Tongue (tissue), 2 donors: Measurements from ENCODE around the gene CDKN2B-AS1. TPM values are rescaled to one million over a fixed set of nuclear protein-coding genes. Genes with fewer than 3 reads are reported as not detected.

Experiments used
- DNase-seq: peaks from one replicate; pipeline ENCODE4 v3.0.0-alpha.2; 2015
- total RNA-seq: library from RNA; depleted of rRNA; stranded (reverse); fragments of >200 nt; gene quantifications from one replicate; pipeline ENCODE4 v1.2.3, GENCODE V29; 2014

Gene CDKN2B-AS1
- total RNA-seq, 1 donor from 2014 or later: not detected

DNA sequence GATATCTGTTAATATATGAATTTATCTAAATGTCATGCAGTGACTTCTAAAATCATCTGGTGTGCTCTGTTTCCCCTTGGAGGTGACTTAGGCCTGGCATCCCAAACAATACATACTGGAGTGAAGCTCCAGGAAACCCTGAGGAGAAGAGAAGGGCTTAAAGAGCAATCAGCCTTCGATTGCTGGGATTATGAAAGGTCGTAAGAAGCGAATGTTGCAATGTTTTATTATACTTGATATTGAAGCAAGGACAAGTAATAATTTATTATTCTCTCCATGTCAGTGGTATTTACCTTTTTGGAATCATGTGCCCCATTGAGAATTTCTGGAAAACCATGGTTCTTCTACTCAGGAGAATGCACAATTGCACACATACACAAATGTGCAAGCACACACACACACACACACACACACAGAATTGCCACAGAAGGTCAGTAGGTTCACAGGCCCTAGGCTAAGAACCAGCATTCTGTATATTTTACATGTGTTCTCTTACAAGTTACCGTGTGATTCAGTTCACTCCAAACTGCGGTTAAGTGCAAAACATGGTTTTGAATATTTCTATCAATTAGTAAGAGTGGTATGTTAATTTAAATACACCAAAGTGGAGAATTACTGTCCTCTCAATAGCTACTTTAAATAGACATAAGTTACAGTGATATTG, 93.6 kb downstream of the CDKN2B-AS1 start:
- DNase-seq: no peak

DNA sequence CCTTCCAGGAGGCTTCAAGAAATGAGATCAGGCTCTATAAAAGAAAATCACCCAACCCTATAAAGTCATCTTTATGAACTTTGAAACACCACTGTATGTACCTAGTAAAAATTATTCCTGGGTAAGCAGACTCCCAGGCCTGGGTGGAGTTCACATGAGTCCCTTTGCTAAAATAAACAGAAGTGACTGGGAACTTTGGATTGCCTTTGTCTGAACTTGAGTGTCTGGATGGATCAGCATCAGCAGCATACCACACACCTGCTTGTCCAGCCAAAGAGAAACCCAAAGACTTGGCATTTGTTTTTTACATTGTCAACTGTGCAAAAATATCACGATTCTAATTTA, 94.1 kb downstream of the CDKN2B-AS1 start:
- no peak for DNase-seq

DNA sequence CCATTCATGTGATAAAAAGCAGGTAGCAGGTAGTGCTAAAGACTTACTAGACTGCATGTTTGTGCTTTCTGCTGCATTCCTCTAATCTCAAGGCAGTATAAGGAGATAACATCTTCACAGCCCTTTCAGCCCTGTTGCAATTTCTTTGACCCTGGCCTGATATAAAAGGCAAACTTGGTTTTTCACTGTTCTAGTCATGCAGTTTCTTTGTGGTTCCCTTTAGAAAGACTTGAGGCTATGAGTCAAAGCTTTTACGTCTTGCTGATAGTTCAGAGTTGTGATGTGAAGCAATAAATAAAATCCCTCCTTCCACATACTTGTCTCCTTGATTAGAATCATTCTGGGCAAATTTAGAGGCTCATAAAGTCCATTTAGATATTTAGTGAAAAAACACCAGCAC, 103.1 kb downstream of the CDKN2B-AS1 start:
- DNase-seq: no peak

DNA sequence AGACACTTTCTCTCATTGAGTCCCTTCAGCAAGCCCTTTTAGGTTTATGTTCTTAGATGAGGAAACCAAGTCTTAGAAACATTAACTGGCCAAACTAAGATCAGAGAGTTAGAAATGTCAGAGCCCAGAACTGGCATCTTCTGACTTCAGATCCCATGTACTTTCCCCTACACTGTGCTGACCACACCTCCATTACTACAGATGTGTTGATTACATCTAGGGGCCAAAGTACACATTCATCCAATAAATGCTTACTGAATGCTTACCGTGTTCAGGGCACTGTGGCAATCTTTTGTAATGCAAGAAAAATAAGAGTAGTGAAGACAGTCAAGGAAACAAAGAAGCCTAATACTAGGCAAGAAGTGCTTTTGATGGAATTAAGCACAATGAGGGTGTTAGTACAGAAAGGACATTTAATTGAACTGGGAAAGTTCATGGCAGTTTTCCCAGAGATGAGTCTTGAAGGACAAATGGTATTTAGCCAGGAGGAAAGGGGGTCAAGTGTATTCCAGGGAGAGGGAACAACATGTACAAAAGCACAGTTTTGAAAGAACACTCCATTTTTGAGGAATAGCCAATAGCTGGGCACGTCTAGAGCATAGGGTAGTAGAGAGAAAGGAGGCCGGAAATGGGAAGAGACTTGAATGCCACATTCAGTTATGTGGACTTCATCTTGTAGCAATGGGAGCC, 104.2 kb downstream of the CDKN2B-AS1 start:
- DNase-seq: no peak

DNA sequence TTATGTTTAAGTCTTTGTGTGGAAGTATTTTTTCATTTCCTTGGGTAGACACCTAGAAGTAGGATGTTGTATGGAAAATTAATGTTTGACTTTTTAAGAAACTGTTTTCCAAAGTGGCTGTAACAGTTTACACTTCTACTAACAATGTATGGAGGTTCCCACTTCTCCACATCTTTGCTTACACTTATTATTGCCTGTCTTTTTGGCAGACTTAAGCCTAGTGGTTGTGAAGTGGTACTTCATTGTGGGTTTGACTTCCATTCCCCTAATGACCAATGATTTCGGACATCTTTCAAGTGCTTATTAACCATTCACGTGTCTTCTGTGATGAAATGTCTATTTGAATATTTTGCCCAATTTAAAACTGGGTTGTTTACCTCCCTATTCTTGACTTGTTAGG, 106.0 kb downstream of the CDKN2B-AS1 start:
- DNase-seq: no peak

DNA sequence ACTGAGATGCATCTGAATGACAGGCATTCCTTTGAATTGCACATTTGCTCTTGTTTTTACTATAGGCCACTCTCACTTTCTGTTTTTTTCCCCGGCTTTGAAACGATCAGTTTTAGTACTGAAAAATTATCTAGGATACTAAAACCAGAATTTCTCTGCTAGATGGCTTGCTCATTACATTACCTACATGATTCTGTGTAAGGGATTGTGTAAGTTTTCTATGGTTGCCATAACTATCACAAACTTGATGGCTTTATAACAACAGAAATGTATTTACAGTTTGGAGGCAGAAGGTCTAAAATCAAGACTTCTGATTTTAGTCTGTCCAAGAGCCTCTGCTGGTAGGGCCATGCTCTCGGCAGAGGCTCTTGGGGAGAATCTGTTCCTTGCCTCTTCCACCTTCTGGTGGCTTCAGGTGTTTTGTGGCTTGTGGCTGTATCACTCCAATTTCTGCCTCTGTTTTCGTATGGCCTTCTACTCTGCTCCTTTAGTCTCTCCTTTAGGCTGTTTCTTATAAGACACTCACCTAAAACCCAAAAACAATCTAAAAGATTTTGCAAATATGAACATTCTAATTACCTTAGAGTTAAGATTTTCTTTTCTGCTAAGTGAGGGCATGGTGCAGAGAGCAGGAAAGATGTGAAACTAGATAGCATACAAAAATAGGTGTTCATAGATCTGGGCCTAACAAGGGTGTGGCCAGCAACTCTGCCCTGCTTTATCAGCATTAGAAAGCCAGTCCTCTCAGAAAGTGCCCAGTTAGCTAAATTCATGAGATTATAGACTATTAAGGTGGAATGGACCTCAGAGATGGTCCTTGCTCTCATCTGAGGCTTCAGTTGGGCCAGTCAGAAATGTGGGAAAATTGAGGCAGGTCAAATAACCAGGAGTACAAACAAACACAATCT, 107.8 kb downstream of the CDKN2B-AS1 start:
- DNase-seq: no peak

DNA sequence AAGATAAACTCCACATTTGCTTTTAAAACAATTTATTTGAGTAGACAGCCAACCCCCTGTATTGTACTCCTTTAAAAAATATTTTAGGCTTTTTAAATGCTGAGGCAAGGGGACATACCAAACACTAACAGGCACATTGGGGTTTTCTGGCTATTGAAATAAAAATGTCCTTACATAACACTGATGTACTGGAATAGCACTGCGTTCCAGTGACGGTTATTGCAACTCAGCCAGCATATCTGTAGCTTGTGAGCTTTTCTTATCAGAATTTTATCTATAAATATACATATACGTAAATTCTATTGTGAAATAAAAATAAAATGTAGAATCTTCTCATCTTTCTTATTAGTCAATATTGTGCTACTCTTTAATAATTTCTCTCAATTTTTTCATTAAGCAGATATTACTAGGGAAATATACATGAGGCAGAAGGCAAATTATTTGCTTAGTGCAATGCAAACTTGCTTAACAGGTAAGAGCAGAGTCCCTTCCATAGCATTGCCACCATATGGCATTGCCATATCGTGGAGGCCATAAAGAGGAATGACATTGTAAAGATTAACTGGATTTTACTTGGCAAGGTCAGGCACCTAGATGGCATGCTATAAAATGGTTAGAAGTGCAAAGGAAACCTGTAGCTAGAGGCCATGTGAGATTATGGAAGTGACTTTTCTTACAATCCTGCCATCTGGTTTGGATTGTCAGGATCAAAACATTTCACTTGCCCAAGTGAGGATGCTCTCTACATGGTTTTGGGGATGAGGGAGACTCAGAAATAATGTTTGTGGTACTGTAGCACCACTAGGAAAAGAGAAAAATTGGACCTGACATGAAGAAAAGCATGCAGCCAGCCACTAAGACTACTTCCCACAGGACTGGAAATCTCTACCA, 109.3 kb downstream of the CDKN2B-AS1 start:
- no peak for DNase-seq

DNA sequence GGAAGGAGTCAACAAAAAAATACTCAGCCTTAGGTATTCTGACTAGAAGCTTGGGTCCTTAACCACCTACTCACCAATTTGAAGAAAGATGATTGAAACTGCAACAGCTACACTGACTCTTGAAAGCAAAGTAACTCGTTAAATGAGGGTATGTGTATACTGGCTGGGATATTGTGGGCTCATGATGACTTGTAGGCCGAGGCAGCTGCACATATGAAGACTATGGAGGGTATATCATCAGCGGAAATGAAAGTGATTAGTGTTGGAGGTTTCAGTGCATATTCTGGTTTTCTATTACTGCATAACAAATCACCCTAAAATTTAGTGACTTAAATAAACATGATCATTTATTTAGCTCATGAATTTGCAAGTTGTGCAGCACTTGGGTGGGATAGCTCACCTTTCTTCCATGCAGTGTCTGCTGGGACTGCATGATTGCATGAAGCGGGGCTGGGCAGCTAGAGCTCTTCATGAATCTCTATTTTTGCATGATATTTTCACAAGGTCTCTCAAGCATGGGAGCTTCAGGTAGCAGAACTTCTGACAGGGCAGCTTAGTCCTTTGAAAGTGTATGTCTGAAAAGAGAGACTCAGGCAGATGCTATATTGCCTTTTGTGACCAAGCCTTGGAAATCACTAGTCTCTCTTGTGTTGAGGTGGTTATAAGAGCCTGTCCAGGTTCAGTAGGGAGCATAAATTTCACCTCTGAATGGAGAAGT, 110.6 kb downstream of the CDKN2B-AS1 start:
- no peak for DNase-seq

DNA sequence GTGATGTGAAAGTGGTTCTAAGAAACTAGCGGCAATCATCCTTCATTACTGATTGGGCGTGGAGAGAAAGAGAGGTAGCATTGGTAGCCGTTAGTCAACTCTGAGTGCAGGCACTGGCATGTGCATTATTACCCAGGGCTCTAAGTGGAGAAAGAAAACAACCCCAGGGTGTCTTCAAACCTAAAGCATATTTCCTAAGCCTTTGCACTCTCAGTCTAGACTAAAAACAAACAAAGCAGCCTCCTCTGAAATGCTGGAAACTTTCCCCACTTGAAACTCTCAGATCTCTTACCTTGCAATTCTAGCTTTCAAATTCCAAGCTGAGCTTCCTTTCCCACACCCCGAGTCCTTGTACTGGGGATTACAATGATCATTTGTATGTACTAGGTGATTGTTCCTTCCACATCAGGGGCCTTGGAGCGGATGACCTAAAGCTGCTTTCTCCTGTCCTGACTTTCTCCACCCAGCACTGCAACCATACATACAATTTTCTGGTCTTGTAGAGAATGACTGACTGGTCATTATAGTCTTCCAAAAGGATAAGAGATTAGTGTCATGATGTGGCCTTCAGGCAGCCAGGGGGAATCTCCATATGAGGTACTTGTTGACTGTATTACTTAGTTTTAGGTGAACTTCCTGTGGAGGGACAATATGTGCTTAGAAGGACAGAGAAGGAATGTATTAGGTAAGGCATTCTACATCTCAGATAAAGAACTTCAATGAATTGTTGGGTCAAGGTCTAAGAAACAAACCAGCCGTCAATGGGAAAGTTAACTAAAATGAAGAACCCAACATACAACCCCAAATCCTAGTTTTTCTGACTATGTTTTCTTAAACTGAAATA, 112.8 kb downstream of the CDKN2B-AS1 start:
- peak; percentile 18 for DNase-seq

DNA sequence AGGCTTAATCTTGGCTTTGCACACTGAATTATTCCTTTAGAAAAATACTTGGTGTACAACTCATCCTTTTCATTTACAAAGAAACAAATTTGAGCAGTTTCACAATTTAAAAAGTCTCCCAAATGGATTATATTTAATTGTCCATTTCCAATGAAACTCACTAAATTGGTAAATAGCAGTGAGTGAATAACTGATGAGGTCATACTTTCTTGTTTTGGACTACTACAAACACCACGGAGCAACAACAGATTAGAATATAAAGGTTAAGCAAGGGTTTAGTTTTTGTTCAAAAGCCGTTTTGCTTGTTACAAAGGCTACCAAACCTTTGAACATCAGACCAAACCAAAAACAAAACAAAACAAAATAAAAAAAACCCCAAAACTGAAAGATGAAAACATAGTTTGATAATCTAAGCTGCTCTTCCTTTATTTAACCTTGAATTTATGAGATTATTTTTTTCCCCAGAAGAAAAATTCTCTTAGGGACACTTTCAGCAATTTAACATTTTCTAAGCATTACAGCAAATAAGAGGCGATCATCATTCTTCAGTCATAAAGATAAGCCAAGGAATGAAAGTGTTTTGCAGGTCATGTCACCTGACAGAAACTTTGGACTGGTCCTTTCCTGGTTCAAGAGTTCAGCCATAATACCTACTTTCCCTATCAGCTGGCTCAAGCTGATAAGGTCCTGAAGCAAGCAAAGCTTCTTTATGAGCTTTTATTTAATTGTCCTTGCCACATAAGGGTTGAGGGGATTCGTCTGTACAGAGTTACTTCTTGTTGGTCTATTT, 114.2 kb downstream of the CDKN2B-AS1 start:
- DNase-seq: no peak

DNA sequence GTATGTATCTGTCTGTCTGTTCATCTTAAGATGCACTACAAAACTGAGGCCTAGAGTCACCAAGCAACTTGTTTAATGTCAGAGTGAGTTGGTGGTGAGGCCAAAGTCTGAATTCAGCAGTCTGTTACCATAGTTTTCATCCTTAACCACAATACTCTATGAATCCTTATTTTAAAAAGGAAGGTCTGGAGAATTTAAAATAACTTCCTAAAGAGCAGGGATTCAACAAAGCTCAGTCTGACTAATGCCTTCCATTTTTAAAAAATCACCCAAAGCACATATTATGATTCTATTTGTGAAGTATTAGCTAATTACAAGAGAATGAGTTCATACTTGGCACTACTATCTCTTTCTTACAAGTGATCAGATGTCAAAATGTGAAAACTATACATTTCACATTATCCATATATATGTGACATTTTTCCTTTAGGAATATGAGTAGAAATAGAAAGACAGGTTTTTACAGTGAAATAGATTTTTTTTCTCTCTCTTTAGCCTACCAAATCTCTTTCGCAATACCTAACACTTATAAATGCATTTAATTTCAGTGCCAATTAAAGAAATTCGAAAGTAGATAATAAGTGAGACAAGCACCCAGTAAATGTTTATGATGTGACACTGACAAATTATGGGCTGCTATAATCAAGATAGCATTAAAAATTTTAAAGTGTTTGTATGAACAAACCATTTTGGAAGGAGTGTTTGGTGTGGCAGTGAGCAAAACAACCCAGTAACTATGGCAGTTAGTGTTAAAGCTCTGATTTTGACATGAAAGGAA, 116.8 kb downstream of the CDKN2B-AS1 start:
- DNase-seq: no peak

DNA sequence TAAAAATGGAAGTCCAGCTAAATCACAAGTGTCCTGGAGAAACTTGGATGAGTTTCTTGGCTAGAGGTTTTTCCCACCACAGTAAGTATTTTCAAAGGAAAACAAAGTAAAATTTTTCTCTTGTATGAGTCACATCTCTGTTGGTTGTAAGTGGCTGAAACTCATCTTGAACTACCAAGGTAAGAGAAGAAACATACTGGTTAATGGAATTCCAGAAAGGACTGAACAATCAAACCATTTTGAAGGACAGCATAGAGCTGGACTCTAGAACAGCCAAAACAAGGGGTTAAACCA, 117.3 kb downstream of the CDKN2B-AS1 start:
- no peak for DNase-seq

DNA sequence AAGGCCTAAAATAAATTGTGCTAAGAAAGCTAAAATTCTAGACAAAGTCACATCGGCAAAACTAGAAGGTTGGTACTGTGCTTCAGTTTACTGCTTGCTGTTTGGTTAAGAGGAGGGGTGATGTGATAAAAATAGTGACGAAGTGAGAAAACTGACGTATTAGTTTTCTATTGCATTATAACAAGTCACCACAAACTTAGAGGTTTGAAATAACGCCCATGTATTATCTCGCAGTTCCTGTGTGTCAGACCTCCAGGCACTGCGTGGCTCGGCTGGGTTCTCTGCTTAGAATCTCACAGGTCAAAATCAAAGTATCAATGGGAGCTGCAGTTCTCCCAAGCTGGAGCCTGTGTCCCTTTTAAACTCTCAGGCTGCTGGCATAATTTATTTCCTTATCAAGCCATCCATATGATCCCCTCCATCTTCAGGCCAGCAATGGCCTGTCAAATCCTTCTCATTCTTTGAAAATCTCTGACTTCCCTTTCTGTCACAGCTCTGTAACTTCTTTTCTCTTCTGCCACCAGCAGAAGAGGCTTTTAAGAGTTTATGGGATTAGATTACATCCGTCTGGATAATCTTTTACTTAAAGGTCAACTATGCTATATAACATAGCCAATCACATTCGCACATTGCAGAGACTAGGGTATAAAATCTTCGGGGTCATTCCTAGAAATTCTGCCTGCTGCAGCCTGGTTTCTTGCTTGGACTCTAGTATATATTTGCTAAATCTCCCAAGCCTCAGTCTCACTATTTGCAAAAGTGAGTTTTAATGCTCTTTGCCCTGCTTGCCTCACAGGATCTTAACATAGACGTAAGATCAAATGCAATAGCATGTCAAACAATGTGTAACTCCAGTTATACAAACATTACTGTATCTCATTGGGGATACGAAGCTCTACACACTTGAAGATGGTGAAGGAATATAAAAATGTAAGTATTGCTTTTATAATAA, 118.6 kb downstream of the CDKN2B-AS1 start:
- DNase-seq: no peak

DNA sequence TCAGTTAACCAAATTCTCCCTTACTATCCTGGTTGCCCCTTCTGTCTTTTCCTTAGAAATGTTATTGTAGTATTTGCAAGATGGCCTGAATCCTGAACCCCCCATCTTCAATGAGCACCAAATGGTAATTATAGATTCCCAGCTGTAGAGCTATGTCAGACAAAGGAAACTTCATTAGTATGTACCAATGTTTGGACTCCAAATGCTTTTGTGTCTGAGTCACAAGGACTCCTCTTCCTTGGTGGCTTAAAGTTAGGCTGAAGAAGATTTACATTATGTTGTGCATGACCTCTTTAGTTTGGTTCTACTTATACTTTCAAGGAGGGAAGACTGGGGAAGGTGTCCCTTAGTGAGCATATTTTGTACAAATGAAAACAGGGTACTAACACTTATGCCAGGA, 120.4 kb downstream of the CDKN2B-AS1 start:
- no peak for DNase-seq

DNA sequence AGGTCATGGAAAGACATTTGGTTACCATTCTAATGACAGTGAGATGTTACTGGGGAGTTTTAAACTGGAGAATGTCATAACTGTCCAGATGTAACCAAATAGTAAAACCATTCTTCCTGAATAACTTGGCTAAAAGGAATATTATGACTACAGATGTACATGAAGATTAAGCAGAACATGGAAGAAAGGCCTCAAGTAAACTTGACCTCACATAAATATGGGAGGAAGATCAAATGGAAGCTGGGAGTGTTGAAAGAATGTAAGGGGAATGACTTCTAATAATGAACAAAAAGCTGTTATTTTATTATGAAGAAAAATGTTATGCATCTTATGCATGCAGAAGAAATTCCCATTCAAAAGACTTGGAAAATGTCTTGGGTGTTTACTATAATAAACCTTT, 122.2 kb downstream of the CDKN2B-AS1 start:
- no peak for DNase-seq

DNA sequence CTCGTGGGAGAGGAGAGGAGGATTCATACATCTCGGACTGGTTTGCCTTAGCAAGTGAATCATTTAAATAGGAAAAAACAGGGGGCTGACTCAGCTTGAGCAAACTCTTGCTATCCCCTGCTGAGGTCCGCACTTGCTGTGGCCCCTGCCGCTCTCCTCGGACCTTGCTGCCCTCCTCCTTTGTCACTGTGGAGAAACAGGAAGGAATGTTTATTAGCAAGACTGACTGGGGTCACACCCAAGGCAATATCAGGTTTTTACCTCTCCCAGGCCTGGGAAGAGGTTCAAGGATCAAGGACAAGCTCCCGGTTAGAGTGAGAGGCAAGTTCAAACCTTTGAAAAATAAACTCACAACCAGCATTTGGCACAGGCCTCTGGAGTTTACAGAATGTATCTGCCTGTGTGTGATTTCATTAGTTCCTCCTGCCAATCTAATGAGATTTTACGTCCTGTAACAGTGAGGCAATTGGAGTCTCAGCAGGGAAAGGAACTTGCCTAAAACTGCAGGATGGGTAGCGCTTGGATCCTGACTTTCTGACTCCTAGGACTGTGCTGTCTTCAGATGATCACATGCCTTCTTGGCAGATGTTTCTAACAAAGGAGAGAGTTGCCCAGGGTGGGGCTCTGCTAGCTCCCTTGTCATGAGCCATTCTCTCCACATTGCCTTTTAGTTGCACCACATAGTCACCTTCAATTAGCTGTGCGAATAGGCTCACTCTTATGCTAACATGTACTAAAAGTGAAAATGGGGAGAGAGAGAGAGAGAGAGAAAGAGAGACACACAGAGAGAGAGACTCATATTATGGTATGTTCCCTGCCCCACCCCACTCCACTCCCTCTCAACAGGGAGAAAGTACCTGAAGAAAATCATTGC, 123.2 kb downstream of the CDKN2B-AS1 start:
- DNase-seq: no peak
